K562 (cell line): ENCODE data around the gene GRK1. TPM values are rescaled to one million over a fixed set of nuclear protein-coding genes. Genes with fewer than 3 reads are reported as not detected.

Experiments used
- HNRNPL ChIP-seq: fragments of 200-400 bp; formaldehyde crosslinking; IDR thresholded peaks from 2 replicates; pipeline ENCODE4 v1.6.1; 2017; ENCODE audit warnings: low read depth, mild to moderate bottlenecking, low read length
- KDM1A ChIP-seq, 2 experiments: fragments of 450-650 bp; IDR thresholded peaks; 2 replicates each; pipeline ENCODE4 v1.6.1; 2016; ENCODE audit warnings: mild to moderate bottlenecking in 2 of 2
- RBFOX2 ChIP-seq: fragments of 200-400 bp; formaldehyde crosslinking; IDR thresholded peaks from 2 replicates; pipeline ENCODE4 v1.6.1; 2017; ENCODE audit warnings: low read depth, mild to moderate bottlenecking, low read length, moderate library complexity
- USF2 ChIP-seq: sonication (generic); formaldehyde crosslinking; IDR thresholded peaks from 2 replicates; pipeline ENCODE4 v1.5.0; 2020; ENCODE audit warnings: missing genetic modification reagents
- ZBTB49 ChIP-seq: sonication (generic); formaldehyde crosslinking; IDR thresholded peaks from 2 replicates; pipeline ENCODE4 v1.8.0; 2022; ENCODE audit warnings: missing genetic modification reagents, mild to moderate bottlenecking, borderline replicate concordance
- ZNF398 ChIP-seq: fragments of 250-450 bp; sonication (Bioruptor Pico); IDR thresholded peaks from 2 replicates; pipeline ENCODE4 v1.8.0; 2021; ENCODE audit warnings: moderate library complexity, mild to moderate bottlenecking, inconsistent platforms
- polyA plus RNA-seq, 8 experiments: library from polyadenylated mRNA; depleted of rRNA in 4 of 8; stranded (reverse) in 5 of 8; unstranded in 3 of 8; fragments of >200 nt; fragmentation: Nextera tagmentation in 2 of 8; fragmentation: Illumina TruSeq in 1 of 8; extraction: Ambion mirVana in 2 of 8; extraction: Trizol in 1 of 8; gene quantifications; 2 replicates each; pipeline versions ENCODE4 v1.2.1 to v1.2.3, GENCODE V29; 2011 to 2014; ENCODE audit warnings: inconsistent platforms in 1 of 8, missing spikeins in 1 of 8
- total RNA-seq, 7 experiments: library from RNA; depleted of rRNA in 6 of 7; stranded (reverse); fragments of >200 nt in 6 of 7; fragmentation: Illumina TruSeq in 2 of 7; extraction: Trizol in 2 of 7; gene quantifications; 2 replicates each; pipeline versions ENCODE4 v1.2.1 to v1.2.3, GENCODE V29; 2011 to 2021; ENCODE audit warnings: low replicate concordance in 1 of 7

The GRK1 gene
- total and polyA plus RNA-seq, 9 of the 15 experiments (the other 6 are each of a cell fraction or from before 2014, with no cell fraction given): 0.09 TPM; not detected in 8

GRCh38 chr13:113736258-113736731 is 69.3 kb downstream of the GRK1 start (continued):
- TF ChIP-seq ZNF398 (CRISPR knock-in tag): no peak
- no peak for TF ChIP-seq KDM1A (IDR thresholded peaks at IDR 0.05)
- no peak for TF ChIP-seq RBFOX2
- TF ChIP-seq USF2 (CRISPR knock-in tag): no peak
- TF ChIP-seq HNRNPL: no peak
- TF ChIP-seq ZBTB49 (CRISPR knock-in tag): no peak
